AG04449 (cell line): ENCODE data around the gene MEIOC.
A peak's percentile ranks its signal among the peaks of the same experiment; 100 is the strongest.

ENCODE experiments used
- CTCF ChIA-PET: fragments of 350-600 bp; formaldehyde crosslinking; extraction: SDS; loops from one replicate; lab custom pipeline; 2021; ENCODE audit warnings: antibody characterized with exemption; lab: Yijun Ruan, JAX
- POLR2A ChIA-PET: fragments of 400-600, 350-600 bp; formaldehyde crosslinking; extraction: SDS; loops from one replicate; lab custom pipeline; 2020; ENCODE audit warnings: antibody characterized with exemption, inconsistent platforms; lab: Yijun Ruan, JAX
- DNase-seq: peaks from one replicate; pipeline ENCODE4 v3.0.0-alpha.2; 2010; ENCODE audit warnings: low read depth, low spot score
- H3K4me3 ChIP-seq: 2 replicates; pipeline ENCODE4 v1.5.1; 2011; ENCODE audit warnings: low read depth, mild to moderate bottlenecking, control low read depth, low read length
- CTCF ChIP-seq: IDR thresholded peaks from one replicate; pipeline ENCODE4 v1.5.1; 2011; ENCODE audit warnings: mild to moderate bottlenecking, moderate library complexity, low read length, control low read depth, inconsistent platforms; ENCODE audit not compliant: insufficient read depth; ENCODE audit errors: missing control alignments

The MEIOC gene

DNA sequence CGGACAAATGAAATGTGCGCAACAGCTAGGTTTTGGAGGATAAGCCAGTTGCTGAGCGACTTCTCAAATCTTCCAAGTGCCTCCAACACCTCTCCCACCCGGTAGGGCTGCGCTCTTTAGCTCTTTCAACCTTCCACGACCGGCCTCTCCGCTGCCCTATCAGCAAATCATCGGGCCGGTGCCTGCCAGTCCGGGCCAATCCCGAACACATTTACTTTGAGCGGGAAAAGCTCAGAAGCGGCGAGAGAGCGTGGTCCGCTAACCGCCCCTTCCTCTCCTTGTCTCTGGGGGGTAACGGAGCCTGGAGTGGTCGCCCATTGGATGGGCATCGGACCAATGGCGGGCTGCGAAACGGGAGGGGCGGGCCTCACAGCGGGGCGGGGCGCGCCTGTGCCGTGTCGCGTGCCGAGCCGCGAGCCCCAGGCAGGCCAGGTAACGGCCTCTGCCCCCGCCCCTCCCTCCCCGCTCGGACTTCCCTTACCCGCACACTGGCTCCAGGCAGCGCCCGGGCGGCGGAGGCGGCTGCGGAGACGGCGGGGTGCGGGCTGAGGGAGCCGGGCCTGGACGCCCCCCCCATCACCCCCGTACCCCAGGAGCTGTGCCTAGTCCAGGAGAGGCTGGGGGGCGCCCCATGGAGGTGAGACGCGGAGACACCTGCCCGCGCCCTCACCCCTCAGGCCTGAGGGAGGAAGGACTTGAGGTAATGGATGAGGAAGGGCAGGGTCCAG lies at the start of gene MEIOC:
TSS of gene MEIOC (plus strand) at position 486 of the 728 bp plus-strand sequence. CDS start at position 632, 146 bp downstream.
- POLR2A ChIA-PET: no interaction called here
- CTCF ChIA-PET: interaction anchor here (0.7 to 4.6 kb wide), 5 partner anchors 10 to 157 kb away, joined by 3 to 21 read pairs (median 9); no protein-coding TSS in a partner anchor
- no peak for DNase-seq
- TF ChIP-seq CTCF: no peak
- H3K4me3 ChIP-seq: peak within 1 kb of the TSS; percentile 36

GRCh38 chr17:44606658-44607057 lies 49.6 kb upstream of the MEIOC start:
- ChIA-PET CTCF (interaction anchor here (1.3 kb wide), 1 partner anchor 83 kb away, joined by 3 read pairs; no protein-coding TSS in a partner anchor), POLR2A (interaction anchor here (1.4 kb wide), 1 partner anchor 50 kb away, joined by 3 read pairs; the partner anchor contains the start of gene FZD2)
- no peak for DNase-seq
- no peak overlapping the region for H3K4me3 ChIP-seq
- no peak for TF ChIP-seq CTCF

DNA sequence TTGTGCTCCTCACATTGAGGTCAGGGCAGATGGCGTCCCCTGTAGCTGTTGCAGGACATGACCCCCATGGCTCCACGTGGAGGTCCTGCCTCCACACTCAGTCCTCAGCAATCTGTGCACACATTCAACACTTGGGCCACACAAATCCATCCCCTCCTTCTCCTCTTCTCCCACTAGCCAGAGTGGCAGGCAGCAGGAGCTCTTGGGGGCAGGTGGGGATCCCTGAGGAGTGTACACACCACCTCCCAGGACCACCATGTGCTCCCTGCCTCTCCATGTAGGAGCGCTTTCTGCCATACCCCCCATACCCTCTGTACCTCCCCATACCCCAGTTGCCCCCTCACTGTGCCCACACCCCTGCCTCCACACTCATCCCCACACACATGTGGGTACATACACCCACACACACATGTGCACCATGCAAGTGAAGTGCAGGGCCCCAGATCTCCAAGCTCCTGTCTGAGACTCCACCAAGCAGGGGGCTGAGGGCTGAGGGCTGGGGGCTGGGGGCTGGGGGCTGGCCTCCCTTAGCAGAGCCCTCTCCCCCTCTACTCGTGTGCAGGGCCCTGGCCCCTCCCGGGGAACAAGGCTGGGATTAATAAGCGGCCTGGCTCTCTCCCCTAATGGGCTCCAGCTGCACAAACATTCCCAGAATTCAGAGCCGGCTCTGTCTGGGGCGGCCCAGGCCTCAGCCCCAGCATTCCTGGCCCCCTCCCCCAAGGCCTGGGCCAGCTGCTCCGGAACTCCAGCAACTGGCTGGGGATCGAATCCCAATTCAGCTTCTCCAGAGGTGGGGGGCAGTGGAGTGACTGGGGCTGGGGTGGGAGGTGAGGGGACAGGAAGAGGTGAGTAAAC lies 48.2 kb upstream of the MEIOC start:
- no peak for TF ChIP-seq CTCF
- ChIA-PET POLR2A (interaction anchor here (0.6 to 2.2 kb wide), 4 partner anchors 16 to 51 kb away, joined by 3 to 8 read pairs (median 4); partner anchors contain the start of gene FZD2), CTCF (interaction anchor here (0.6 to 5.0 kb wide), 6 partner anchors 27 to 397 kb away, joined by 3 to 40 read pairs (median 4); no protein-coding TSS in a partner anchor)
- DNase-seq: no peak
- no peak overlapping the region; the same call in 1 of the 2 replicates for H3K4me3 ChIP-seq

- POLR2A ChIA-PET: interaction anchor here (0.9 to 2.2 kb wide), 3 partner anchors 17 to 52 kb away, joined by 3 to 8 read pairs (median 3); partner anchors contain the start of gene FZD2
- TF ChIP-seq CTCF: no peak
- no peak for DNase-seq
- H3K4me3 ChIP-seq: no peak overlapping the region; the same call in 1 of the 2 replicates
- CTCF ChIA-PET: interaction anchor here (0.6 to 5.0 kb wide), 8 partner anchors 15 to 398 kb away, joined by 3 to 40 read pairs (median 4); no protein-coding TSS in a partner anchor
Observed at GRCh38 chr17:44608727-44609435, 47.4 kb upstream of the MEIOC start.

GRCh38 chr17:44610331-44610730 lies 45.9 kb upstream of the MEIOC start:
- TF ChIP-seq CTCF: no peak
- CTCF ChIA-PET: interaction anchor here (1.2 to 5.0 kb wide), 6 partner anchors 10 to 78 kb away, joined by 3 to 40 read pairs (median 4); no protein-coding TSS in a partner anchor
- H3K4me3 ChIP-seq: no peak overlapping the region
- POLR2A ChIA-PET: interaction anchor here (0.8 kb wide), 1 partner anchor 67 kb away, joined by 3 read pairs; no protein-coding TSS in a partner anchor
- DNase-seq: no peak
